ENCODE results near the gene ENPP3. TPM values are rescaled to one million over a fixed set of nuclear protein-coding genes. Genes with fewer than 3 reads are reported as not detected.

The ENPP3 gene
- polyA plus RNA-seq, 1 donor from 2014 or later, result 0.50 TPM

DNA sequence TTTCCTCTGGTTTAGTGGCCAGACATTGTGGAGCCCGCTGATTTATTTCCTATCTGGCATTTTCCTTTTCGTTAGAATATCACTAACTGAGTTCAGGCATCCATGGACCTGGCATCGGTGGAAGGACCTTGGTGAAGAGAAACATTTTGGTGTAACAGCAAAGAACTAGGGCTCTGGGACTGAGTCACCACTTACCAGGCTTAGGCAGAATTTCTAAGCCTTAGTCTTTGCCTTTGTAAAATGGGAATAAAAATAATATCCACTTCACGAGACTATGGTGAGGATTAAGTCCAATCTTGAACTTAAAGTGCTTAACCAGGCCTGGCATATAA, 128.7 kb downstream of the ENPP3 start:
- no peak overlapping the region for H2AFZ ChIP-seq (ENCODE audit: low read depth, low read length)
- H3K79me2 ChIP-seq (replicated peaks; ENCODE audit: insufficient read depth, low read length), result no peaks in the 10 kb centered on the region
- TF ChIP-seq SMC3 (conservative IDR thresholded peaks at IDR 0.05; ENCODE audit: poor library complexity), result no peak
- no peak for TF ChIP-seq MXI1 (conservative IDR thresholded peaks at IDR 0.05; ENCODE audit: poor library complexity, severe bottlenecking)
- no peak for TF ChIP-seq TAF1 (IDR thresholded peaks at IDR 0.05; ENCODE audit: low read depth)
- no peak for TF ChIP-seq EZH2 (IDR thresholded peaks at IDR 0.05; ENCODE audit: borderline replicate concordance, insufficient read depth, low read length, poor library complexity, severe bottlenecking)
- TF ChIP-seq, protein P1, sequence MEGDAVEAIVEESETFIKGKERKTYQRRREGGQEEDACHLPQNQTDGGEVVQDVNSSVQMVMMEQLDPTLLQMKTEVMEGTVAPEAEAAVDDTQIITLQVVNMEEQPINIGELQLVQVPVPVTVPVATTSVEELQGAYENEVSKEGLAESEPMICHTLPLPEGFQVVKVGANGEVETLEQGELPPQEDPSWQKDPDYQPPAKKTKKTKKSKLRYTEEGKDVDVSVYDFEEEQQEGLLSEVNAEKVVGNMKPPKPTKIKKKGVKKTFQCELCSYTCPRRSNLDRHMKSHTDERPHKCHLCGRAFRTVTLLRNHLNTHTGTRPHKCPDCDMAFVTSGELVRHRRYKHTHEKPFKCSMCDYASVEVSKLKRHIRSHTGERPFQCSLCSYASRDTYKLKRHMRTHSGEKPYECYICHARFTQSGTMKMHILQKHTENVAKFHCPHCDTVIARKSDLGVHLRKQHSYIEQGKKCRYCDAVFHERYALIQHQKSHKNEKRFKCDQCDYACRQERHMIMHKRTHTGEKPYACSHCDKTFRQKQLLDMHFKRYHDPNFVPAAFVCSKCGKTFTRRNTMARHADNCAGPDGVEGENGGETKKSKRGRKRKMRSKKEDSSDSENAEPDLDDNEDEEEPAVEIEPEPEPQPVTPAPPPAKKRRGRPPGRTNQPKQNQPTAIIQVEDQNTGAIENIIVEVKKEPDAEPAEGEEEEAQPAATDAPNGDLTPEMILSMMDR (IDR thresholded peaks at IDR 0.05; ENCODE audit: poor library complexity, severe bottlenecking), result no peak
- TF ChIP-seq, protein P2, sequence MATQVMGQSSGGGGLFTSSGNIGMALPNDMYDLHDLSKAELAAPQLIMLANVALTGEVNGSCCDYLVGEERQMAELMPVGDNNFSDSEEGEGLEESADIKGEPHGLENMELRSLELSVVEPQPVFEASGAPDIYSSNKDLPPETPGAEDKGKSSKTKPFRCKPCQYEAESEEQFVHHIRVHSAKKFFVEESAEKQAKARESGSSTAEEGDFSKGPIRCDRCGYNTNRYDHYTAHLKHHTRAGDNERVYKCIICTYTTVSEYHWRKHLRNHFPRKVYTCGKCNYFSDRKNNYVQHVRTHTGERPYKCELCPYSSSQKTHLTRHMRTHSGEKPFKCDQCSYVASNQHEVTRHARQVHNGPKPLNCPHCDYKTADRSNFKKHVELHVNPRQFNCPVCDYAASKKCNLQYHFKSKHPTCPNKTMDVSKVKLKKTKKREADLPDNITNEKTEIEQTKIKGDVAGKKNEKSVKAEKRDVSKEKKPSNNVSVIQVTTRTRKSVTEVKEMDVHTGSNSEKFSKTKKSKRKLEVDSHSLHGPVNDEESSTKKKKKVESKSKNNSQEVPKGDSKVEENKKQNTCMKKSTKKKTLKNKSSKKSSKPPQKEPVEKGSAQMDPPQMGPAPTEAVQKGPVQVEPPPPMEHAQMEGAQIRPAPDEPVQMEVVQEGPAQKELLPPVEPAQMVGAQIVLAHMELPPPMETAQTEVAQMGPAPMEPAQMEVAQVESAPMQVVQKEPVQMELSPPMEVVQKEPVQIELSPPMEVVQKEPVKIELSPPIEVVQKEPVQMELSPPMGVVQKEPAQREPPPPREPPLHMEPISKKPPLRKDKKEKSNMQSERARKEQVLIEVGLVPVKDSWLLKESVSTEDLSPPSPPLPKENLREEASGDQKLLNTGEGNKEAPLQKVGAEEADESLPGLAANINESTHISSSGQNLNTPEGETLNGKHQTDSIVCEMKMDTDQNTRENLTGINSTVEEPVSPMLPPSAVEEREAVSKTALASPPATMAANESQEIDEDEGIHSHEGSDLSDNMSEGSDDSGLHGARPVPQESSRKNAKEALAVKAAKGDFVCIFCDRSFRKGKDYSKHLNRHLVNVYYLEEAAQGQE (IDR thresholded peaks at IDR 0.05; ENCODE audit: borderline replicate concordance), result no peak
- TF ChIP-seq EP300 (conservative IDR thresholded peaks at IDR 0.05; ENCODE audit: poor library complexity, severe bottlenecking), result no peak
- TF ChIP-seq RAD21 (conservative IDR thresholded peaks at IDR 0.05), result no peak
- no peak for TF ChIP-seq POLR2AphosphoS5 (IDR thresholded peaks at IDR 0.05)
- H3K4me2 ChIP-seq (ENCODE audit: low read length), result no peak overlapping the region
- no peaks in the 10 kb centered on the region for H3K27me3 ChIP-seq (ENCODE audit: insufficient read depth, low read depth, low read length)
- H3K9ac ChIP-seq (ENCODE audit: low read length), result no peak overlapping the region
- no peak overlapping the region for H3K4me3 ChIP-seq (ENCODE audit: low read length)
- H3K36me3 ChIP-seq (ENCODE audit: insufficient read depth, low read length), result no peaks in the 10 kb centered on the region
- no peaks in the 10 kb centered on the region for H3F3A ChIP-seq (ENCODE audit: insufficient read depth, low read length, poor library complexity, severe bottlenecking)
- no peaks in the 10 kb centered on the region for H3K9me2 ChIP-seq (ENCODE audit: insufficient read depth, low read length)
- H3K27ac ChIP-seq (ENCODE audit: low read length), result no peak overlapping the region
- no peaks in the 10 kb centered on the region for H3K9me3 ChIP-seq (ENCODE audit: low read length)
- no peaks in the 10 kb centered on the region for H4K20me1 ChIP-seq (ENCODE audit: insufficient read depth)

DNA sequence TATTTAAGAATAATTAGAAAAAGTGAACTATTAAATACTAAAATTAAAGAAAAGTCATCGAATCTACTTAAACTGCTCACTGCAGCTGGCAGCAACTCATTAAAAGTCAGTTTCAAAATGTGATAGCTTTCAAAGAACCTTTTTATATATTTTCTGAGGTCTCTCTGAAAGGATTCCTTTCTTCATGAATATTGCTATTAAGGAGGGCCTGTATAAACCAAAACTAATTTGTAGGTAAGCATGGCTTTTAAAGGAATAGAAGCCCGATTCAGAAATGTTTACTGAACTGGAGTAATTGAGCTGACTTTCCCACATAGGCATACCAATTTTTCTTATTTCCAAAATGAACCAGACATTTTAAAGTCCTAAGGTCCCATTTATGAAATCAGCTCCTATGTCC, 129.5 kb downstream of the ENPP3 start:
- Histone ChIP-seq H3K9me3 (ENCODE audit: low read length) (no peaks in the 10 kb centered on the region), H3F3A (ENCODE audit: insufficient read depth, low read length, poor library complexity, severe bottlenecking) (no peaks in the 10 kb centered on the region), H3K4me3 (ENCODE audit: low read length) (no peak overlapping the region), H3K27me3 (ENCODE audit: insufficient read depth, low read depth, low read length) (no peaks in the 10 kb centered on the region), H3K79me2 (replicated peaks; ENCODE audit: insufficient read depth, low read length) (no peaks in the 10 kb centered on the region), H3K27ac (ENCODE audit: low read length) (no peak overlapping the region), H3K36me3 (ENCODE audit: insufficient read depth, low read length) (no peaks in the 10 kb centered on the region), H2AFZ (ENCODE audit: low read depth, low read length) (no peak overlapping the region), H4K20me1 (ENCODE audit: insufficient read depth) (no peaks in the 10 kb centered on the region), H3K9me2 (ENCODE audit: insufficient read depth, low read length) (no peaks in the 10 kb centered on the region), H3K4me2 (ENCODE audit: low read length) (no peak overlapping the region), H3K9ac (ENCODE audit: low read length) (no peak overlapping the region)
- TF ChIP-seq EZH2 (IDR thresholded peaks at IDR 0.05; ENCODE audit: borderline replicate concordance, insufficient read depth, low read length, poor library complexity, severe bottlenecking) (no peak), MXI1 (conservative IDR thresholded peaks at IDR 0.05; ENCODE audit: poor library complexity, severe bottlenecking) (no peak), TAF1 (IDR thresholded peaks at IDR 0.05; ENCODE audit: low read depth) (no peak), EP300 (conservative IDR thresholded peaks at IDR 0.05; ENCODE audit: poor library complexity, severe bottlenecking) (no peak), POLR2AphosphoS5 (IDR thresholded peaks at IDR 0.05) (no peak), SMC3 (conservative IDR thresholded peaks at IDR 0.05; ENCODE audit: poor library complexity) (no peak), RAD21 (conservative IDR thresholded peaks at IDR 0.05) (no peak)
- TF ChIP-seq, protein P1 (IDR thresholded peaks at IDR 0.05; ENCODE audit: poor library complexity, severe bottlenecking), result no peak
- TF ChIP-seq, protein P2 (IDR thresholded peaks at IDR 0.05; ENCODE audit: borderline replicate concordance), result no peak
